ENCODE measurements around the gene FAM131A.

Gene FAM131A

DNA sequence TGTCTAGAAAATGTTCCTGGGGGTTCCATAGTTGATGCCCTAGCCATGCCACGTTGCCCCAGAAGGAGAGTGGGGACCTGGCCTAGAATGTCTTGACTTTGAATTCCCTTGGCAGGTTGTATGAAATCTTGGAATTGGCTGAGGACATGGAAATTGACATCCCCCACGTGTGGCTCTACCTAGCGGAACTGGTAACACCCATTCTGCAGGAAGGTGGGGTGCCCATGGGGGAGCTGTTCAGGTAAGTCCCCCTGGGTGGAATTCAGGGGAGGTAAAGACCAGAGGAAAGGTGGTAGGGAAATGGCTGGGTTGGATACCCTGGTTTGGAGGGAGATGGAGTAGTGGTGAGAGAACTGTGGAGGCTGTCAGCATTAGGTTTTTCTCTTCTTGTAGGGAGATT lies 8.9 kb upstream of the FAM131A start:
- H2AK5ac ChIP-seq (ENCODE audit: low read depth, low read length) = no peak overlapping the region
- H2BK15ac ChIP-seq (ENCODE audit: low read length) = no peak overlapping the region
- H3K9me3 ChIP-seq (replicated peaks in 1 of 2; ENCODE audit: control insufficient read depth in 2 of 2, insufficient read depth in 1 of 2, low read depth in 1 of 2, low read length in 2 of 2) = no peaks in the 10 kb centered on the region
- H2BK120ac ChIP-seq (ENCODE audit: low read depth, low read length) = no peak overlapping the region
- no peak overlapping the region for H3K14ac ChIP-seq (ENCODE audit: low read length)
- H3K36me3 ChIP-seq (replicated peaks in 1 of 2; ENCODE audit: control insufficient read depth in 2 of 2, insufficient read depth in 2 of 2, low read length in 2 of 2) = peaks cover 83 to 100% of the 10 kb centered on the region in 2 donors
- H3K18ac ChIP-seq (ENCODE audit: low read length) = no peak overlapping the region
- no peak overlapping the region for H4K8ac ChIP-seq (ENCODE audit: low read depth, low read length)
- no peak overlapping the region for H2BK12ac ChIP-seq (ENCODE audit: low read length)
- no peak overlapping the region for H3K4me3 ChIP-seq (ENCODE audit: low read length in 2 of 2)
- H3K4ac ChIP-seq (ENCODE audit: low read length) = no peak overlapping the region
- DNase-seq (ENCODE audit: low spot score) = no peak
- no peak overlapping the region for H3K23ac ChIP-seq (ENCODE audit: low read depth, low read length, poor library complexity)
- no peak overlapping the region for H3K4me2 ChIP-seq (ENCODE audit: insufficient read depth, low read length, poor library complexity, severe bottlenecking)
- H3K79me1 ChIP-seq (ENCODE audit: low read depth, low read length) = peaks cover 5% of the 10 kb centered on the region
- no peak overlapping the region for H2AFZ ChIP-seq (ENCODE audit: low read length)
- no peak overlapping the region for H4K91ac ChIP-seq (ENCODE audit: low read depth, low read length, poor library complexity)
- H3K27ac ChIP-seq (replicated peaks; ENCODE audit: low read length) = no peak overlapping the region
- H3K27me3 ChIP-seq (ENCODE audit: control insufficient read depth in 3 of 3, insufficient read depth in 3 of 3, low read depth in 1 of 3, low read length in 3 of 3) = no peaks in the 10 kb centered on the region
- H2BK5ac ChIP-seq (ENCODE audit: low read length) = no peak overlapping the region
- WGBS, 2 donors (ENCODE audit: extremely low coverage in 2 of 2, insufficient read length in 2 of 2, insufficient replicate concordance in 1 of 2) = no CpG with 5 or more reads among the region's 3 CpGs
- H3K4me1 ChIP-seq (ENCODE audit: control insufficient read depth in 2 of 2, insufficient read depth in 1 of 2, low read depth in 1 of 2, low read length in 2 of 2) = no peaks in the 10 kb centered on the region
- no peak overlapping the region for H3K9ac ChIP-seq (ENCODE audit: low read depth, low read length, poor library complexity)

DNA sequence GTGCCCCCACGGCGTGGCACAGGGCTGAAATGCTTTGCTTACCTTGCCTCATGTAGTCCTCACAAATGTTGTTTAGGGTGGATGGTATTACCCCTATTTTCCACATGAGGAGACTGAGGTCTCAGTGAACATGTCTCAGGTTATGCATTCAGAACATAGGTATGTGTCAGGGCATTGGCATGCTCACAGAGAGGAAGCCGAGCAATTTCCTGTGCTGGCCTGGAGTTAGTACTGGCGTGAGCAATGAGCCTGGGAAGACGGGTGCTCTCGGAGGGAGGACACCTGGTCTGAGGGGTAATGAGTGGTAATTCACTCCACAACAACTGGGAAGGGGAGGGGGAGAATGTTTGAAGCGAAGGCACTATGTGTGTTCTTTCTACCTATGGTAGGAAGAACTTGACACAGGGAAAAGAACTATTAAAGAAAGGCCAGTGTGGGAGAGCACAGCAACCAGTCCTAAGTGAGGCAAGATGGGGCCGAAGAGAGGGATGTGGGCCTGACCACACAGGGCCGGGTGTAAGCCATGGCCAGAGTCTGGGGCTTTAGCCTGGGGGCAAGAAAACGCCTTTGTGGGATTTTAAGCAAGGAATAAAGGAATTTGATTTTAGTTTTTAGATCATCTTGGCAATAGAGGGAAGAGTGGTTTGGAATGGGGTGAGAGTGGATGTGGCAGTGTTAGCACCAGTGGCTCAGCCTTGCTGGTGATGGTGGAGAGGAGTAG lies 4.9 kb upstream of the FAM131A start:
- WGBS, 2 donors (ENCODE audit: extremely low coverage in 2 of 2, insufficient read length in 2 of 2, insufficient replicate concordance in 1 of 2) = no CpG with 5 or more reads among the region's 10 CpGs
- Histone ChIP-seq H2AFZ (ENCODE audit: low read length) (no peak overlapping the region), H3K18ac (ENCODE audit: low read length) (no peak overlapping the region), H3K79me1 (ENCODE audit: low read depth, low read length) (peaks cover 3% of the 10 kb centered on the region), H3K9me3 (replicated peaks in 1 of 2; ENCODE audit: control insufficient read depth in 2 of 2, insufficient read depth in 1 of 2, low read depth in 1 of 2, low read length in 2 of 2) (no peaks in the 10 kb centered on the region), H3K27ac (replicated peaks; ENCODE audit: low read length) (no peak overlapping the region), H3K9ac (ENCODE audit: low read depth, low read length, poor library complexity) (peak overlapping the region; percentile 78), H3K36me3 (replicated peaks in 1 of 2; ENCODE audit: control insufficient read depth in 2 of 2, insufficient read depth in 2 of 2, low read length in 2 of 2) (peaks cover 54 to 81% of the 10 kb centered on the region in 2 donors), H3K27me3 (ENCODE audit: control insufficient read depth in 3 of 3, insufficient read depth in 3 of 3, low read depth in 1 of 3, low read length in 3 of 3) (no peaks in the 10 kb centered on the region), H2BK12ac (ENCODE audit: low read length) (no peak overlapping the region), H3K23ac (ENCODE audit: low read depth, low read length, poor library complexity) (no peak overlapping the region), H4K91ac (ENCODE audit: low read depth, low read length, poor library complexity) (no peak overlapping the region), H2AK5ac (ENCODE audit: low read depth, low read length) (no peak overlapping the region), H4K8ac (ENCODE audit: low read depth, low read length) (no peak overlapping the region), H3K14ac (ENCODE audit: low read length) (no peak overlapping the region), H2BK120ac (ENCODE audit: low read depth, low read length) (no peak overlapping the region), H2BK5ac (ENCODE audit: low read length) (no peak overlapping the region), H3K4me2 (ENCODE audit: insufficient read depth, low read length, poor library complexity, severe bottlenecking) (no peak overlapping the region), H2BK15ac (ENCODE audit: low read length) (no peak overlapping the region), H3K4me3 (ENCODE audit: low read length in 2 of 2) (peak overlapping the region in 1 of 2 donors; percentile 45), H3K4ac (ENCODE audit: low read length) (no peak overlapping the region), H3K4me1 (ENCODE audit: control insufficient read depth in 2 of 2, insufficient read depth in 1 of 2, low read depth in 1 of 2, low read length in 2 of 2) (peaks cover 11 to 16% of the 10 kb centered on the region in 2 donors)
- DNase-seq (ENCODE audit: low spot score) = no peak

- Histone ChIP-seq H2AK5ac (ENCODE audit: low read depth, low read length) (no peak overlapping the region), H3K14ac (ENCODE audit: low read length) (no peak overlapping the region), H3K36me3 (replicated peaks in 1 of 2; ENCODE audit: control insufficient read depth in 2 of 2, insufficient read depth in 2 of 2, low read length in 2 of 2) (peaks cover 49 to 75% of the 10 kb centered on the region in 2 donors), H2BK120ac (ENCODE audit: low read depth, low read length) (no peak overlapping the region), H3K4me3 (ENCODE audit: low read length in 2 of 2) (no peak overlapping the region), H3K4ac (ENCODE audit: low read length) (no peak overlapping the region), H2BK5ac (ENCODE audit: low read length) (no peak overlapping the region), H3K27ac (replicated peaks; ENCODE audit: low read length) (no peak overlapping the region), H2BK15ac (ENCODE audit: low read length) (no peak overlapping the region), H3K4me1 (ENCODE audit: control insufficient read depth in 2 of 2, insufficient read depth in 1 of 2, low read depth in 1 of 2, low read length in 2 of 2) (peaks cover 12 to 22% of the 10 kb centered on the region in 2 donors), H2AFZ (ENCODE audit: low read length) (no peak overlapping the region), H4K91ac (ENCODE audit: low read depth, low read length, poor library complexity) (no peak overlapping the region), H3K9me3 (replicated peaks in 1 of 2; ENCODE audit: control insufficient read depth in 2 of 2, insufficient read depth in 1 of 2, low read depth in 1 of 2, low read length in 2 of 2) (no peaks in the 10 kb centered on the region), H4K8ac (ENCODE audit: low read depth, low read length) (no peak overlapping the region), H3K23ac (ENCODE audit: low read depth, low read length, poor library complexity) (no peak overlapping the region), H2BK12ac (ENCODE audit: low read length) (no peak overlapping the region), H3K27me3 (ENCODE audit: control insufficient read depth in 3 of 3, insufficient read depth in 3 of 3, low read depth in 1 of 3, low read length in 3 of 3) (no peaks in the 10 kb centered on the region), H3K79me1 (ENCODE audit: low read depth, low read length) (peaks cover 3% of the 10 kb centered on the region), H3K4me2 (ENCODE audit: insufficient read depth, low read length, poor library complexity, severe bottlenecking) (no peak overlapping the region), H3K18ac (ENCODE audit: low read length) (no peak overlapping the region), H3K9ac (ENCODE audit: low read depth, low read length, poor library complexity) (no peak overlapping the region)
- no CpG with 5 or more reads among the region's 6 CpGs for WGBS, 2 donors (ENCODE audit: extremely low coverage in 2 of 2, insufficient read length in 2 of 2, insufficient replicate concordance in 1 of 2)
- no peak for DNase-seq (ENCODE audit: low spot score)
Measured at GRCh38 chr3:184333190-184333589, 4.2 kb upstream of the FAM131A start.

DNA sequence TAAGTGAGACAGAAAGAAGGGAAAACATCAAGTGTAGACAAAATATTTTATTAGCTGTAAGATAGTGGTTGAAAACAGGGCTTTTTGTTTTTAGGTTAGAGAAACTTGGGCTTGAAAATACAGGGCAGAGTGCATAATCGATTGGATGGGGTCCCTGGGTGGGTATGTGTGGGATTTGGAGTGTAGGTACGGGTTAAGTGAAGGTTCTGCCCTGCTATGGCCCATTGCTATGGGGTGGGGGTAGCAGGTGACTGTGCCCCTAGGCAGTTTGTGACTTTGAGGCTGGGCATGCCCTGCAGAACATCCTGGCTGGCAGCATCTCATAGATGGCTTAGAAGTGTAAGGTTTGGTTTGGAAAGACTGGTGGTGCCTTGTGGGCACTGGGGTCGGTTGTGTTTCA lies 3.7 kb upstream of the FAM131A start:
- Histone ChIP-seq H3K79me1 (ENCODE audit: low read depth, low read length) (peaks cover 3% of the 10 kb centered on the region), H3K9ac (ENCODE audit: low read depth, low read length, poor library complexity) (no peak overlapping the region), H2AFZ (ENCODE audit: low read length) (no peak overlapping the region), H4K8ac (ENCODE audit: low read depth, low read length) (no peak overlapping the region), H3K36me3 (replicated peaks in 1 of 2; ENCODE audit: control insufficient read depth in 2 of 2, insufficient read depth in 2 of 2, low read length in 2 of 2) (peaks cover 44 to 70% of the 10 kb centered on the region in 2 donors), H3K23ac (ENCODE audit: low read depth, low read length, poor library complexity) (peak overlapping the region; percentile 34), H3K14ac (ENCODE audit: low read length) (no peak overlapping the region), H4K91ac (ENCODE audit: low read depth, low read length, poor library complexity) (no peak overlapping the region), H3K4me3 (ENCODE audit: low read length in 2 of 2) (no peak overlapping the region), H3K9me3 (replicated peaks in 1 of 2; ENCODE audit: control insufficient read depth in 2 of 2, insufficient read depth in 1 of 2, low read depth in 1 of 2, low read length in 2 of 2) (no peaks in the 10 kb centered on the region), H3K27me3 (ENCODE audit: control insufficient read depth in 3 of 3, insufficient read depth in 3 of 3, low read depth in 1 of 3, low read length in 3 of 3) (no peaks in the 10 kb centered on the region), H3K4me2 (ENCODE audit: insufficient read depth, low read length, poor library complexity, severe bottlenecking) (no peak overlapping the region), H3K4me1 (ENCODE audit: control insufficient read depth in 2 of 2, insufficient read depth in 1 of 2, low read depth in 1 of 2, low read length in 2 of 2) (peaks cover 15 to 26% of the 10 kb centered on the region in 2 donors), H2BK5ac (ENCODE audit: low read length) (no peak overlapping the region), H2AK5ac (ENCODE audit: low read depth, low read length) (no peak overlapping the region), H3K18ac (ENCODE audit: low read length) (no peak overlapping the region), H2BK15ac (ENCODE audit: low read length) (no peak overlapping the region), H2BK120ac (ENCODE audit: low read depth, low read length) (no peak overlapping the region), H3K4ac (ENCODE audit: low read length) (no peak overlapping the region), H3K27ac (replicated peaks; ENCODE audit: low read length) (no peak overlapping the region), H2BK12ac (ENCODE audit: low read length) (no peak overlapping the region)
- no peak for DNase-seq (ENCODE audit: low spot score)
- WGBS, 2 donors (ENCODE audit: extremely low coverage in 2 of 2, insufficient read length in 2 of 2, insufficient replicate concordance in 1 of 2) = no CpG with 5 or more reads among the region's 3 CpGs
